Gastrocnemius medialis (tissue), 4 donors: ENCODE data around the gene LTV1. TPM values are rescaled to one million over a fixed set of nuclear protein-coding genes. Genes with fewer than 3 reads are reported as not detected.

Experiments
- ATAC-seq, 2 donors: fragments of 150-250 bp; one replicate each; pipeline ENCODE4 v1.9.1; 2016
- DNase-seq, 2 donors: peaks; one replicate each; pipeline ENCODE4 v3.0.0-alpha.2; 2019
- H3K27ac ChIP-seq, 4 donors: fragments of 200-600 bp; sonication (generic); 1 replicate in 1 of 4; 2 replicates in 3 of 4; pipeline ENCODE4 v1.5.1; 2016 to 2018; ENCODE audit warnings: mild to moderate bottlenecking in 2 of 4, moderate library complexity in 1 of 4
- H3K27me3 ChIP-seq, 3 donors: fragments of 200-600 bp; sonication (generic) in 2 of 3; 1 replicate in 1 of 3; 2 replicates in 2 of 3; pipeline versions ENCODE4 v1.5.1 to v1.6.0; 2016 to 2019; ENCODE audit warnings: mild to moderate bottlenecking in 1 of 3, moderate library complexity in 1 of 3
- H3K36me3 ChIP-seq, 2 donors: fragments of 200-600 bp; sonication (generic) in 1 of 2; one replicate each; pipeline ENCODE4 v1.5.1; 2017 to 2018
- H3K4me1 ChIP-seq, 2 donors: fragments of 200-600 bp; sonication (generic) in 1 of 2; one replicate each; pipeline ENCODE4 v1.5.1; 2016 to 2017; ENCODE audit warnings: mild to moderate bottlenecking in 2 of 2
- H3K4me3 ChIP-seq, 4 donors: fragments of 200-600 bp; sonication (generic) in 3 of 4; 1 replicate in 1 of 4; 2 replicates in 3 of 4; pipeline ENCODE4 v1.5.1; 2016 to 2019; ENCODE audit warnings: mild to moderate bottlenecking in 2 of 4
- H3K9me3 ChIP-seq, 3 donors: fragments of 200-600 bp; sonication (generic) in 2 of 3; 1 replicate in 1 of 3; 2 replicates in 2 of 3; pipeline ENCODE4 v1.5.1; 2016 to 2019
- CTCF ChIP-seq, 5 experiments: fragments of 450-650 bp in 3 of 5; fragments of 200-600 bp in 2 of 5; sonication (generic) in 2 of 5; IDR thresholded peaks in 4 of 5; conservative IDR thresholded peaks in 1 of 5; 1 replicate in 4 of 5; 2 replicates in 1 of 5; pipeline ENCODE4 v1.5.1; 2016 to 2019; ENCODE audit warnings: antibody characterized with exemption in 5 of 5, mild to moderate bottlenecking in 3 of 5, moderate library complexity in 3 of 5
- POLR2A ChIP-seq, 2 donors: fragments of 450-650 bp; IDR thresholded peaks; one replicate each; pipeline ENCODE4 v1.6.1; 2017; ENCODE audit warnings: antibody characterized with exemption in 2 of 2, mild to moderate bottlenecking in 2 of 2, moderate library complexity in 2 of 2
- in situ Hi-C, 4 donors: fragments of 200-750 bp; cut with MboI; loops; one replicate each; pipeline versions ENCODE4 v1.15.0 to v1.8.0; 2017; ENCODE audit warnings: low sequenced_read_pairs in 4 of 4
- intact Hi-C: fragments of 100-400 bp; cut with DNase I; formaldehyde crosslinking; loops from one replicate; pipeline ENCODE4 v1.15.1; 2023; ENCODE audit warnings: low total_unique reads
- total RNA-seq, 4 donors: library from RNA; depleted of rRNA; stranded (reverse); fragments of >200 nt; gene quantifications; one replicate each; pipeline versions ENCODE4 v1.1.0 to v1.2.3, GENCODE V29; 2016

Gene LTV1
- total RNA-seq, 4 donors from 2014 or later: 13.0 to 25.6 (median 18.5) TPM

GRCh38 chr6:143900358-143900757 is 57.2 kb downstream of the LTV1 start:
- Histone ChIP-seq H3K4me3 (no peak overlapping the region), H3K4me1 (no peaks in the 10 kb centered on the region), H3K9me3 (no peaks in the 10 kb centered on the region), H3K27ac (no peak overlapping the region), H3K27me3 (no peaks in the 10 kb centered on the region), H3K36me3 (no peaks in the 10 kb centered on the region)
- DNase-seq: no peak
- intact Hi-C loops (no loop called here), in situ Hi-C loops (no loop called here)
- ATAC-seq: no peak
- TF ChIP-seq CTCF (IDR thresholded peaks at IDR 0.05 in 4 of 5, conservative IDR thresholded peaks at IDR 0.05 in 1 of 5) (no peak), POLR2A (IDR thresholded peaks at IDR 0.05) (no peak)

DNA sequence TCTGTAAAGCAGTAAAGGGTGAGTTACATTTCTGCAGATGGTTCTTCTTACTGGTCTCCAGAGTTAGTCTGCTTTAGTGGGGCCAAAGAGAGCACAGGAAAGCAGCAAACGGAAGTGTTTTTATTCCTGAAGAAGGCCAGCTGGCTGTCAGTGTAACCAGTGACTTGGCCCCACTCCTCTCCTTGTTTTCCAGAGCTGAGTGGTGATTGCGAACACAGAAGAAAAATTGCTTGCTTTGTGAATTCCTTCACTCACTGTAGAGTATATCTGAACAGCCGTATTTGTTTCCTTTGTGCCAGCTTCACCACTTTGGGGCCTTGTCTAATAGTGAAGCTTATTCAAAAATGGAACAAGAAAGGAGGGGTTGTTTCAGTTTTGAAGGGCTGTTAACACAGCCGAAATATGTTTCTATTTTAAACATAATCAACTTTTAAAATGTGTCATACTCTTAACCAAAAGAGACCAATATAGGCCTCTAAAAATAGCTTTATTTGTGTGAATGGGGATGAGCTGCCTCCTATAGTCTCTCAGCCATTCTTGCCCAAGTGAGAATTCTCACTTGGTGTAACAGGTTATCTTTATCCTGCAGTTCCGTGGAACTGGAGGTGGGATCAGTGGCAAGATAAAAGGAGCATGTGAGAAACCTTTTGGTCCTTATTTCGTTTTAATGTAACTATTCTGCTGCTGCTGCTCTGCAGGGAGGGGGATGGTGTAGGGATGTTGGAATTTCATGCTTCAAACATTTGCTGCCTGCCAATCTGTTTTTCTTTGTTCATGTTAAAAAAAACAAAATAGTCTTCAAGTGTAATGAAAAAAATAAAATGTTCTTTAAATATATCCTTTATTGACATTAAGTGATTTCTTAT is 59.0 kb downstream of the LTV1 start:
- TF ChIP-seq POLR2A (IDR thresholded peaks at IDR 0.05) (no peak), CTCF (IDR thresholded peaks at IDR 0.05 in 4 of 5, conservative IDR thresholded peaks at IDR 0.05 in 1 of 5) (no peak)
- DNase-seq (peak; percentile 20 to 33), ATAC-seq (peak; percentile 46 to 54)
- no peaks in the 10 kb centered on the region for H3K36me3 ChIP-seq
- no peak overlapping the region for H3K4me3 ChIP-seq
- peak overlapping the region in 1 of 4 donors; percentile 46 for H3K27ac ChIP-seq
- H3K9me3 ChIP-seq: no peaks in the 10 kb centered on the region
- intact Hi-C loops (no loop called here), in situ Hi-C loops (no loop called here)
- H3K27me3 ChIP-seq: no peaks in the 10 kb centered on the region
- H3K4me1 ChIP-seq: no peaks in the 10 kb centered on the region

GRCh38 chr6:143902827-143903226 is 59.7 kb downstream of the LTV1 start:
- intact Hi-C loops: no loop called here
- no peak for ATAC-seq
- in situ Hi-C loops: no loop called here
- H3K36me3 ChIP-seq: no peaks in the 10 kb centered on the region
- DNase-seq: no peak
- TF ChIP-seq CTCF (IDR thresholded peaks at IDR 0.05 in 4 of 5, conservative IDR thresholded peaks at IDR 0.05 in 1 of 5): no peak
- no peak for TF ChIP-seq POLR2A (IDR thresholded peaks at IDR 0.05)
- no peaks in the 10 kb centered on the region for H3K4me1 ChIP-seq
- H3K27ac ChIP-seq: no peak overlapping the region
- no peaks in the 10 kb centered on the region for H3K9me3 ChIP-seq
- H3K27me3 ChIP-seq: no peaks in the 10 kb centered on the region
- H3K4me3 ChIP-seq: no peak overlapping the region

DNA sequence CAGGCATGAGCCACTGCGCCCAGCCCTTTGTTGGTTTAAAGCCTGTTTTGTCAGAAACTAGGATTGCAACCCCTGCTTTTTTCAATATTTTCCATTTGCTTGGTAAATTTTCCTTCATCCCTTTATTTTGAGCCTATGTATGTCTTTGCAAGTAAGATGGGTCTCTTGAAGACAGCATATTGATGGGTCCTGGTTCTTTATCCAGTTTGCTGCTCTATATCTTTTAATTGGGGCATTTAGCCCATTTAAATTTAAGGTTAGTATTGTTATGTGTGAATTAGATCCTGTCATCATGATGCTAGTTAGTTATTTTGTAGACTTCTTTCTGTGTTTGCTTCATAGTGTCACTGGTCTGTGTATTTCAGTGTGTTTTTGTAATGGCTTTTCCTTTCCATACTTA is 67.9 kb downstream of the LTV1 start:
- no peak for DNase-seq
- H3K4me1 ChIP-seq: no peaks in the 10 kb centered on the region
- no peaks in the 10 kb centered on the region for H3K27me3 ChIP-seq
- H3K27ac ChIP-seq: no peak overlapping the region
- in situ Hi-C loops (no loop called here), intact Hi-C loops (no loop called here)
- peaks cover 0 to 9% (median 0%) of the 10 kb centered on the region in 3 donors for H3K9me3 ChIP-seq
- TF ChIP-seq POLR2A (IDR thresholded peaks at IDR 0.05) (no peak), CTCF (IDR thresholded peaks at IDR 0.05 in 4 of 5, conservative IDR thresholded peaks at IDR 0.05 in 1 of 5) (no peak)
- no peak for ATAC-seq
- no peak overlapping the region for H3K4me3 ChIP-seq
- no peaks in the 10 kb centered on the region for H3K36me3 ChIP-seq
